Activated T-helper 1 cell treated with Interleukin-2 at 50 U/mL for 16 hours (primary cell): ENCODE results near the gene RFNG.

Experiments
- DNase-seq: peaks from one replicate; pipeline ENCODE4 v3.0.0-alpha.2; 2020; ENCODE audit warnings: low read depth

RFNG gene

DNA sequence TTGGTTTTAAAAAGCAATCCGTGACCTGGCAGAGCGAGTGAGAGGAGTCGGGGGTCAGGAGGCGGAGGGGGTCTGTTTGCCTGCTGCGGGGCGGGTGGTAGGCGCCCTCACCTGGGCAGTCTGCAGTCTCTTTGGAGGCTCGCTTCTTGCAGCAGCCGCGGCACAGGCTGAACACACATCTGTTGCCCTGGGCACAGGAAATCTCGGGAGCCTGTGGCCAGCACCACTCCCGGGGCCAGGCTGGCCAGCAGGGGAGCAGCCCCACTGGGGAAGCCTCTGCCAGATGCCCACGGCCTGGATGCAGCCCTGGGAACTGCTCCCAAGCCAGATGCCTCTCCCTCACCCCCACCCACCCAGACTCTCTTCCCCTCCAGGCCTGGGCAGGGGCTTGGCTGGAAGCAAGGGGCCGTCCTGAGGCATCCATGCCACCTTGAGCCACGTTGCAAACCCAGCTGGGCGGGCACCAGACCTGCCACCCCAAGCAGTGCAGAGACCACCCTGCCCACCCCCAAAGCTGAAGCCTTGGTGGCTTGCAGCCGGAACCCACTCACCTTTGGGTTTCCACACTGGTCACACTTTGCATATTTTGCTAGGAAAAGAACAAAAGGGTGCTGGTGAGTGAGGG, 6.7 kb upstream of the RFNG start:
- DNase-seq: no peak

DNA sequence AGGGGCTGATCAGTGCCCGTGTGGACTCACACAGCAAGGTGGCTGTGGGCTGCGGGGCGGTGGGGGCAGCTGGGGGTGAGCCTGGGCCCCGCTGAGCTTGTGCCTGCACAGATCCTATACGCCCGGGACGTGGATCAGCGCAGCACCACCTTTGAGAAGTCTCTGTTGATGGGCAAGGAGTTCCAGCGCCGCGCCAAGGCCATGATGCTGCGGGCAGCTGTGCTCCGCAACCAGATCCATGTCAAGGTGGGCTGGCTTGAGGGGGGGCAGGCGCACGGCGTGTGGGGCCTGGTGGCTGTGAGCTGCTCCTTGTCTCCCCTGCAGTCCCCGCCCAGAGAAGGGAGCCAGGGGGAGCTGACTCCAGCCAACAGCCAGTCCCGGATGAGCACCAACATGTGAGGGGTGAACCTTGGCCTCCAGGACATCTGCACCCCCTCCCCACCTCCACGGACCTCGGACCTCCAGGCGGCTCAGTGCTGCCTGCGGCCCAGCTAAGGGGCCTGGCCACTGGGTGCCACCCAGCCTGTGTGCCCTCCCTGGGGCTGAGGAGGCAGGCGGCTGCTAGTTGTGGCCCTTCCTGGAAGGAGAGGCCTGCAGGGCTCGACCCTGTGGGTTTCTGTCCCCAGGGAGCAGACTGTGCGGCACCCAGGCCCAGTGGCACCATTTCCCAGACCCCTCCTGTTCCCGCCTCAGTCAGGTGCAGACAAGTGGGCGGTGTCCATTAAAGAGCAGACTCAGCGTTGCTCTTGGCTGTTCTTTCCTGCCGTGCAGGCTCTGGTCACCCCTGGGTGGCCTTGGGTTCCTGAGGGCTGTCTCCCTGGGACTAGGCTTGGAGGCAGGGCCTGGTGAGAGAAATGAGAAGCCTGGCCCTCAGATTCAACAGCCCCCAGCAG, 5.4 kb upstream of the RFNG start:
- DNase-seq: no peak

GRCh38 chr17:82055965-82056728, 4.5 kb upstream of the RFNG start:
- no peak for DNase-seq

DNA sequence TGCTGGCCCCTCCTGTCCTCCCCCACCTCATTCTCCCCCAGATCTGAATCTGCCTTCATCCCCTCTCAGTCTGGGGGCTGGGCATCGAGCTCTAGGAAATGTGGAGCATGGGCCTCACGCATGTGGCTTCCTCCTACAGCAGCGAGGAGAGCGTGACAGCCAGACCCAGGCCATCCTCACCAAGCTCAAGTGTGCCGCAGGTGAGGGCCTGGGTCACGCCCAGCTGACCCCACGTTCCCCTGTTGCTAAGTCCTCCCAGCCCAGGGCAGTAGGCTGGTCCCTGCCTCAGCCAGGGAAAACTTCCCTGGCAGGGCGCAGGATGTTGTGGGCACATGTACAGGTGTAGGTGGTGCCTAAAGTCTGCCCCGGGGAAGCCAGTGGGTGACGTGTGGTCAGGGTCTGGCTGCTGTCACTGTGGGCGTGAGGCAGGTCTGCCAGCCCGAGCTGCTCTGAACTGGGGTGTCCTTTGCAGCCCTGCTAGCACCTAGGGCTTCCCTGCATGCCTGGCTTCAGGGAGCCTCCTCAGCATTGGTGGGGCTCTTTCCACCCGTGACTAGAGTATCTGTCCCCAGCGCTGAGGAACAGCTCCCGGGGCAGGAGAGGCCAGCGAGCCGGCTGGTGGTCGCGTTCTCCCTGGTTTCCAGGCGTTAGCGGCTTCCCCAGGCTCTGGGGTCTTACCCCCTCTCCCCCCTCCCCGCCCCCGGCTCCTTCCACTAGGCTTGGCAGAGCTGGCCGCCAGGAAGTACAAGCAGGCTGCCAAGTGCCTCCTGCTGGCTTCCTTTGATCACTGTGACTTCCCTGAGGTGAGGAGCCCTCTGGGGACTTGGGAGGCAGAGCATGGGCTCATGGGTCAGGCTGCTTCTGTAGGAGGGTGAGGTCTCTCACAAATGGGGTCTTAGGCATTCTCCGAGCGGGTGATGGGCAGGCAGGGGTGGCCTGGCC, 3.7 kb upstream of the RFNG start:
- DNase-seq: no peak

- DNase-seq: no peak
These were observed 2.9 kb upstream of the RFNG start for GRCh38 chr17:82054351-82055022.

DNA sequence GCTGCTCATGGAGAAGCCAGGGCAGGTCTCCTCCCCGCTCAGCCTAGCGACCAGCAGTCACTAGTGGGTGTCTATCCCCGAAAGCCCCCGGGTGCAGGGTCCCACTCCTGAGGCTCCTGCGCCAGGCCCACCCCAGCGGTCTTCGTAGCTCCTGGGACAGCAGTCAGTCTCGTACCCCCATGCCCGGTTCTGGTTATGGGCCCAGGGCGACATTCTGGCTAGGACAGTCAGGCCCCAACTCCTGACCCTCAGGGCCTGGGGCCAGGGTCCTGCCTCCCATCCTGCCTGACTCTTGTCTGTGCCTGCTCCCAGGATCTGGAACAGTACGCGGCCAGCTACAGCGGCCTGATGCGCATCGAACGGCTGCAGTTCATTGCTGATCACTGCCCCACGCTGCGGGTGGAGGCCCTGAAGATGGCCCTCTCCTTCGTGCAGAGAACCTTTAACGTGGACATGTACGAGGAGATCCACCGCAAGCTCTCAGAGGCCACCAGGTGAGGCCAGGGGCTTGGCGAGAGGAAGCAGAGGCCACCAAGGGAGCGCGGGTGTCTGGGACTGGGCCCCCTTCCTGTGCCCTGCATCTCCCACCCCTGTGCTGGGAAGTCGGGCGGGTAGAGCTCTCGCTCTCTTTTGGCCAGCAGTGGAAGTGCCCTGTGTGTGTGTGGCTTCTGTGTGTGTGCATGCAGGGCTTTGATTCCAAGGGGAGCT, 2.1 kb upstream of the RFNG start:
- DNase-seq: no peak

- DNase-seq: no peak
These were observed 1.5 kb upstream of the RFNG start for GRCh38 chr17:82053130-82053529.

GRCh38 chr17:82052638-82053059, 1.0 kb upstream of the RFNG start:
- DNase-seq: no peak

DNA sequence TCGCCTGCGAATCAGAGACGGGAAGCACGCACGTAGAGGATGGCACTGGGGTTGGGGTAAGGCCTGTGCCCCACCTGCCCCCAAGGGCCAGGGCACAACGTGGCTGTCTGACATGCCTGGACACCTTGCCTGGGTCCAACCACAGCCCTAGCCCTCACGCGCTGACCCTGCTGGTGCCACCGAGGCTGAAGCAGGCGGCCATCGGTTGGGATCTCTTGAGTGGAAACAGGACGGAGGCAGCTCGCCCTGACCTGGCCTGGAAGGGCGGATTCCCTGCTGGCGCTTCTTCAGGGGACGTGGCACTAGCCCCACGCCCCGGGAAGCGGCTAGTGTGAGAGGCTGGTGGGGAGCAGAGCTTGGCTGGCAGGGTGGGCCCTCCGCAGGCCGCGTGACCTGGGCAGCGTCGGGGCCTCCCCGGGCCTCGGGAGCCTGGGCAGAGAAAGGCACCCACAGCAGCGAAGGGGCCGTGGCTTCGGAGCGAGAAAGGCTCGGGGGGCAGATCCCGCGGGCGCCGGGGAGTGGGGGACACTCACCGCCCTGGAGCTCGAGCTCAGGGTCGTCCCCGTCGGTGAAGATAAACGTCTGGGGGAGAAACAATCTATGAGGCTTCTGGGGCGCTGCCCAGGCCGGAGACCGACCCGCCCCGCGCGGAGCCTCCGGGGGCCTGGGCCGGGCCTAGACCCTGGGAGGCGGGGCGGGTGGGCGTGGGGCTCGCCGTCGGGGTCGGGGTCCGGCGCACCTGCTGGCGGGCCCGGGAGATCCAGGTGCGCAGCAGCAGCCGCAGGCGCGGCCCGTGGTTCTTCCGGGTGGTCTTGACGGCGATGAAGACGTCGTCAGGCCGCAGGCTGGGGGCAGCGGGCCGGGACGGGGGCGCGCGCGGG, 610 bp downstream of the RFNG start:
- no peak for DNase-seq

- DNase-seq: no peak
These were observed 1.4 kb downstream of the RFNG start for GRCh38 chr17:82050152-82050760.

DNA sequence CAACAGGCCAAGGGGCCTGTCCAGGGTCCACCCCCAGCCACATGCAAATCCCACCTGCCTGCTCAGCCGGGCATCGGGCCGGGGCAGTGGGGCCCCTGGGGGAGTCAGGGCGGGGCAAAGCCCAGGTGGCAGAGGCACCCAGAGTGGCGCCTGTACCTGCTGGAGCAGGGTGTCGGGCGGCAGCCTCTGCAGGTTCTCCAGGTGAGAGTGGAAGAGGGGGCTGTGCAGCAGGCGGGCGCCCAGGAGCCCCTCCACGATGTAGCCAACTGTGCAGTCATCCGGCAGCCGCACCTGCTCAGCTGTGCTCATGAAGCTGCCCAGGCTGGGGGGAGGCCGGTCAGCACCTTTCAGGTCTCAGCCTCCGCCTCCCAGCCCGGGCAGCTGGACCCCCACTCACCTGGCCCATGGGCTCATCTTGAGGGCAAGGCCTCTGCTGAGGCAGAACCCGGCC, 2.1 kb downstream of the RFNG start:
- no peak for DNase-seq

DNA sequence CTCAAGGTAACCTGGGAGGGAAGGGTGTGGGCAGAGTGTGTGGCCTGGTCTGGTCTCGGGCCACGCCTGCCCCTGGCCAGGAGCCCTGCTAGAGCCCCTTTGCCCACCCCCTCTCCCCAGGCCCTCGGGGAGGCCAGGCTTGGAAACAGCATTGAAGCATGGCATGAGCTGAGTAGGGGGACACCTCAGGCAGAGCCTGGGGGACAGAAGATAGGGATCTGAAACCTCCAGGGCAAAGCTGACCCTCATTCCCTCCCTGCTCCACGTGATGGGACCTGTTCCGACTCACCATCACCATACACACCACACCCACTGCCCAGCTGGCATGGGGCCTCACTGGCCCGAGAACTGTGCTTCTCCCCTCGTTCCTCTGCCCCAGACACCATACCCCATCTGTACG, 2.5 kb downstream of the RFNG start:
- no peak for DNase-seq

- no peak for DNase-seq
These were observed 3.0 kb downstream of the RFNG start for GRCh38 chr17:82048571-82048971.

DNA sequence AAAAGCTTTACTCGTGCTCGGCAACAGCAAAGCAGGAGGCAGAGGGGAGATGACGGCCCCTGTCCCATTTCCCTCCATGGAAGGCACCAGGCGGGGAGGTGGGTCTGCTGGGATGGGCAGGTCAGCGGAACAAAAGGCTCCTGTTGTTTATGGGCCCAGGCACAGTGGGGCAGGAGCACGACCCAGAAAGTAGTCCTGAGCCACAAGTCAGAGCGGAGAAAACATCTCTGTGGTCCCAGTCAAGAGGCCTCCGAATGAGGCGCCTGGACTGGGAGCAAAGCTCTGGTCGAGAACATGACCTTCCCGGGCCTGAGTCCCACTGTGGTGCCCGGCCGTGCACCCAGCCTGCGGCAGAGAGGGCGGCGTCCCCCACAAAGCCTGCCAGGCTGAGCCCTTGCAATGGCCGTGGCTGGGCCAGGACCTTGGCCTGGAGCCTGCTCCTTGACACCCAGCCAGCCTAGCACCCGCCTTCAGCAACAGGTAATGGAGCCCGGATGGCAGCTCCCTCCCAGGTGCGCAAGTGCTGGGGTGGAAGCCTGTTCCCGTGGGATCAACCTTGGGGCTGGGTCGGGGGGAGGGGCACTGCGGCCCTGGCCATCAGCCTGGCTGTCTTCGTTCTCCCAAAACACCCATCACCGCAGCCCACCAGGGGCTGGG, 3.6 kb downstream of the RFNG start:
- DNase-seq: no peak

DNA sequence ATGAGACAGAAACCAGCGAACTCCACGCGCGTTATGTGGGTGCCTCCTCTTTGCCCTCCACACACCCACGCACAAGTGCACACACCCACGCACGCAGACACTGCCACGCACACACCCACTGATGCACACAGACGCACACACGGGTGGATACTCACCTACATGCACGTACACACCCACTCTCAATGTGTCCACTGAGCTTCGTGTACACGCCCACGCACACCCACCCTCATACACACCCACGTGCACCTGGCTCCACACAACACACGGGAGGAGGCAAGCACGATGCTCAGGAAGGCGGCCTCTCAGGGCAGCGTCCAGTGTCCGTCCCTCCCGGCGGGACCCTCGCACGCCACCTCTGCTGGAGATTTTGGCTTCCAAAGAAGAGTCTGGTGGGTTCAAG, 4.2 kb downstream of the RFNG start:
- no peak for DNase-seq

GRCh38 chr17:82046903-82047302, 4.7 kb downstream of the RFNG start:
- no peak for DNase-seq

- DNase-seq: no peak
These were observed 5.6 kb downstream of the RFNG start for GRCh38 chr17:82045936-82046484.

DNA sequence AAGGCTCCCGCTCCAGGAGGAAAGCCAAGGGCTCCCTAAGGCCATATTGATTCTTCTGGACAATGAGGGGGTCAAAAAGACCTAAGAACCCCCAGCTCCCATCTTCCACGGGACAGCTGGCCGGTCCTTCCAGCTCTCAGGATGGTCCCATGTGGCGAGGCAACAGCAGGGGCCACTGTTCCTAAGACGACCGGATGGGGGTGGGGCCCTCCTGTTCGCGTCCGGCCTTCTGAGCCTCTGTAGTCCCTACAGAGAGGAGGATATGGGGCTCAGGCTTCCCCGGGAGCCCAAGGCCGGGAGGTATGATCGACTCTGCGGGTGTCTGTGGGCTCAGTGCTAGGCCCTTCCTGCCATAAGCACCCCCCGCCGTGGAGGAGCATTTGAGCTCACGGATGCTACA, 8.1 kb downstream of the RFNG start:
- DNase-seq: no peak
